Thyroid gland (tissue), 4 donors: ENCODE results near the gene LCE1A.

Experiments used
- CTCF ChIP-seq, 6 experiments: fragments of 200-600 bp in 3 of 6; fragments of 450-650 bp in 3 of 6; sonication (generic) in 3 of 6; IDR thresholded peaks; one replicate each; pipeline ENCODE4 v1.5.1; 2016 to 2019; ENCODE audit warnings: antibody characterized with exemption in 6 of 6, mild to moderate bottlenecking in 2 of 6, inconsistent platforms in 1 of 6, moderate library complexity in 1 of 6
- POLR2A ChIP-seq, 2 donors: fragments of 450-650 bp; IDR thresholded peaks; one replicate each; pipeline ENCODE4 v1.6.1; 2017; ENCODE audit warnings: antibody characterized with exemption in 2 of 2, mild to moderate bottlenecking in 2 of 2, moderate library complexity in 1 of 2

- TF ChIP-seq CTCF (IDR thresholded peaks at IDR 0.05) = no peak
- no peak for TF ChIP-seq POLR2A (IDR thresholded peaks at IDR 0.05)
Measured at GRCh38 chr1:152859696-152860095, 32.4 kb downstream of the LCE1A start, which contains the start of gene LCE7A.
